GM18951 (cell line): ENCODE data around the gene SPPL2A.
"Not testable (repeated sequence)": the region's sequence is repeated elsewhere in the genome, so short reads cannot be mapped to it uniquely, and the experiment has no call there.

Experiments
- POLR2A ChIP-seq: IDR thresholded peaks from 4 replicates; pipeline ENCODE4 v1.6.1; 2011; ENCODE audit warnings: mild to moderate bottlenecking; ENCODE audit not compliant: insufficient read length, insufficient read depth; ENCODE audit errors: extremely low read depth
- in situ Hi-C: fragments of 300-500 bp; cut with MboI; formaldehyde crosslinking; loops from one replicate; pipeline ENCODE4 v1.12.0; 2022; ENCODE audit warnings: low sequenced_read_pairs, mixed read lengths, inconsistent platforms; ENCODE audit not compliant: unreplicated experiment

SPPL2A gene

DNA sequence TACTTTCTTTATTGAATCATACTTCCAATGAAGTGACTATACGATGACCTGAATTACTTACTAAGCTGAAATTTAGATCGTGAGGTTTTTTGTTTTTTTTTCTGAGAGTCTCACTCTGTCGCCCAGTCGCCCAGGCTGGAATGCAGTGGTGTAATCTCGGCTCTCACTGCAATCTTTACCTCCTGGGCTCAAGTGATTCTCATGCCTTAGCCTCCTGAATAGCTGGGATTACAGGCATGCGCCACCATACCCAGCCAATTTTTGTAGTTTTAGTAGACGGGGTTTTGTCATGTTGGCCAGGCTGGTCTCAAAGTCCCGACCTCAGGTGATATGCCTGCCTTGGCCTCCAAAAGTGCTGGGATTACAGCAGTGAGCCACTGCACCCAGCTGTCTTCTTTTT lies 28.7 kb downstream of the SPPL2A start:
- no peak for TF ChIP-seq POLR2A
- in situ Hi-C loops: no loop called here

DNA sequence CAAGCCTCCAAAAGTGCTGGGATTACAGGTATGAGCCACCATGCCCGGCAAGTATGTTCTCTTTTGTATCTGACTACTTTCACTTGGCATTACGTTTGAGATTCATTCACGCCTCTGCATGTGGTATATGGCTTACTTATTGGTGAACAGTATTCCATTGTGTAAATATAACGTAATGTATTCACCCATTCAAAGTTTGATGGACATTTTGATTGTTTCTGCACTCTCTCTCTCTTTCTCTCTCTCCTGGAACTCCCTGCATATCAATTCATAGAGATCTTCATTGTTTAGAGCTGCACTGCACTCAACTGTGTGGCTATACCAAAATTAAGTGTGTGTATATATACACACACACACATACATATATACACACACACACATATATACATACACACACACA lies 30.4 kb downstream of the SPPL2A start:
- in situ Hi-C loops: no loop called here
- no peak for TF ChIP-seq POLR2A

- TF ChIP-seq POLR2A: no peak
- in situ Hi-C loops: no loop called here
Observed at GRCh38 chr15:50726315-50726714, 39.2 kb downstream of the SPPL2A start.

- no peak for TF ChIP-seq POLR2A
- in situ Hi-C loops: no loop called here
Observed at GRCh38 chr15:50718700-50719125, 46.8 kb downstream of the SPPL2A start.

- in situ Hi-C loops: no loop called here
Observed at GRCh38 chr15:50712018-50712417, 53.5 kb downstream of the SPPL2A start.

DNA sequence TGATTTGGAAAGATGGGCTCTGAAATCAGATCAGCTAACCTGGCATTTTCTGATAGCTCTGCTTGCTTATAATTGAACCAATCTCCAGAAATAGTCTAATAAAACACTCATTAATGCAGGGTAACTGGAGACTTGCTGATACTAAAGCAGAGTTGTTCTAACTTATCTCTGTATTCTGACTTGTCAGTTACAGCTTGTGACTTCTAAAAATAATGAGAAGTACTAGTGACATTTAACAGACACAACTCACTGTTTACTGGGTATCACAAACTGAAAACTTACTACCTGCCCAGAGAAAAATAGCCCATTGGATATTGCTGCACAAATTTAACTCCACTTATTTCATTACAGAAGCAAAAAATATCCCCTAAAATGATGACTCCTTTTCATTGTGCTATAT lies 54.9 kb downstream of the SPPL2A start:
- TF ChIP-seq POLR2A: no peak
- in situ Hi-C loops: no loop called here

More at GRCh38 chr15:50712018-50712417, 53.5 kb downstream of the SPPL2A start:
- no peak for TF ChIP-seq POLR2A

DNA sequence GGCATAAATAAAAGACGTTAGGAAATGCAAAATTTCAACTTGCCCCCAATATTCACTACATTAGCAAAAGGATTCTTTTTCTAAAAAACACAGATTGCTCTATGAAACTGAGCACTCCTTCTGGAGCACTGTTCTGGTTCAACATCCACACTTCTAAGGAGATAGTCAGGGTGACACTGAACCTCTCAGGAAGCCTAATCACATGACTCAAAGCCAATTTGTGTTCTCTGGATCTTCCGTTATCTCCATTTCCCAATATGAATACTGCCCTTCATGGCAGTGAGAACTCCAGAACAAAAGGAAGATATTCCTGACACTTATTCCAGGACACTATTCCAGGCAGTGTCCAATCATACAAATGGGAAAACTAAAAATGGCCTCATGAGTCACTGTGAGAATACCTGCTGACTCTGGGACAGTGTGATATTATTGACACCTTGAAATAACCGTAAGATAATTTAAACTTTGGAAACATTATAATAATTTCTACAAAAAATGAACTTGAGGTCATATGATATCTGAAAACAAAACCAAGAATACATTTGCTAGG lies 57.6 kb downstream of the SPPL2A start:
- TF ChIP-seq POLR2A: no peak
- in situ Hi-C loops: no loop called here

DNA sequence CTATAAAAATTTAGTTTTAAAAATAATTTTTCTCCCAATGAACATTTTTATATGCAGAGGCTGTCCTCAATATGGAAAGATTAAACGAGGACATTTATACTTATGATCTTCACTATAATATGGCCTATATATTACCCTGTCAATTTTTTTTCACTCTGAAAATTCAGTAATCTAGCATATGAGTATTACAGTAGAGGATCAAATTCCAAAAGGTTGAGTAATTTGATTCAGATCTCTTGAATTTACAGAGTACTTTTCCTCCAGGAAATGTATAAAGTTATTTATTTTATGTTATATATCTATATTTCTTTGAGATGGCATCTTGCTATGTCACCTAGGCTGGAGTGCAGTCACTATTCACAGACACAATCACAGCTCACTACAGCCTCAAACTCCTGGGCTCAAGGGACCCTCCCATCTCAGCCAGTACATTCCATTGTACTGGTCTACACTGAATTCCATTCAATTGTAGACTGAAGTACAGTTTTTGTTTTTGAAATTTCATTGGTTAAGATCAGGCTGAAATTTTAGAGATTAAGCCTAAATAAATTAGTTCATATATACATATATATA lies 62.7 kb downstream of the SPPL2A start:
- TF ChIP-seq POLR2A: no peak

DNA sequence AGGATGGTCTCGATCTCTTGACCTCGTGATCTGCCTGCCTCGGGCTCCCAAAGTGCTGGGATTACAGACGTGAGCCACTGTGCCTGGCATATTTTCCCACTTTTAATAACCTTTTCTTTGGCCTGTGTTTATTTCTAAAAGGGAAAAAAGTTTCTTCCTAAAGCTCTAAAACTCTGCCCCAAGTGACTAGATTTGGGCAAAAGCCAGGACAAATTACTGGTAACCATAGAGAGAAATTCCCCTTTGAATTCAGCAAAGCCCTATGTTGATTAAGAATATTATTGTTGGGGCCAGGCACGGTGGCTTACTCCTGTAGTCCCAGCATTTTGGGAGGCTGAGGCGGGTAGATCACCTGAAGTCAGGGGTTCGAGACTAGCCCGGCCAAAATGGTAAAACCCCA lies 67.4 kb downstream of the SPPL2A start:
- in situ Hi-C loops: no loop called here
- TF ChIP-seq POLR2A: no peak

More for the DNA sequence above, 62.7 kb downstream of the SPPL2A start:
- in situ Hi-C loops: no loop called here

DNA sequence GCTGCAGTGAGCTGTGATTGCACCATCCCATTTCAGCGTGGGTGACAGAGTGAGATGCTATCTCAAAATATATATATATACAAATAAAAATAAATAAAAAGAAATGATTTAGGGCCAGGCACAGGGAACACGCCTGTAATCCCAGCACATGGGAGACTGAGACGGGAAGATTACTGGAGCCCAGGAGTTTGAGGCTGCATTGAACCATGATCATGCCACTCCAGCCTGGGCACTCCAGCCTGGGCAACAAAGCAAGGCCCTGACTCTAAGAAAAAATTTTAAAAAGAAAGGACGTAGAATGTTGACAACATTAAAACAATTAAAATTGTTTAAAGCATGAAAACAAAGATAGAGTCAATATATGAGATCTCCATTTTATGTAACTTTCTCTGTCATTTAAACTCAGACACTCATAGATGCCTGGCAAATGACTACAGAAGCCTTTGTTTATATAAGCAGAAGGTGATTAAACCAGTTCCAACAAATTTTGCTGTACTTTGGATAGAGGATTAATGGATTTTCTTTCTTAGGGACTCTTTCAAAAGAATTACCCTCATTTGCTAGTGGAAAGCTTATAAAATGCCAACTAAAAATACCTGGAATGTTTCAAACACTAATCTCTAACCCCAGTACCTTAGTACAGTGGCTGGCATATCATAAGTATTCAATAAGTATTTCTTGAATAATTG lies 68.3 kb downstream of the SPPL2A start:
- TF ChIP-seq POLR2A: no peak
- in situ Hi-C loops: no loop called here

- in situ Hi-C loops: not testable (repeated sequence)
Observed at GRCh38 chr15:50694634-50695165, 70.8 kb downstream of the SPPL2A start.

GRCh38 chr15:50687302-50687902 lies 78.1 kb downstream of the SPPL2A start:
- in situ Hi-C loops: loop anchor here (10.0 kb wide), 1 partner anchor 217 kb away; the partner anchor contains the start of gene AP4E1
- no peak for TF ChIP-seq POLR2A

DNA sequence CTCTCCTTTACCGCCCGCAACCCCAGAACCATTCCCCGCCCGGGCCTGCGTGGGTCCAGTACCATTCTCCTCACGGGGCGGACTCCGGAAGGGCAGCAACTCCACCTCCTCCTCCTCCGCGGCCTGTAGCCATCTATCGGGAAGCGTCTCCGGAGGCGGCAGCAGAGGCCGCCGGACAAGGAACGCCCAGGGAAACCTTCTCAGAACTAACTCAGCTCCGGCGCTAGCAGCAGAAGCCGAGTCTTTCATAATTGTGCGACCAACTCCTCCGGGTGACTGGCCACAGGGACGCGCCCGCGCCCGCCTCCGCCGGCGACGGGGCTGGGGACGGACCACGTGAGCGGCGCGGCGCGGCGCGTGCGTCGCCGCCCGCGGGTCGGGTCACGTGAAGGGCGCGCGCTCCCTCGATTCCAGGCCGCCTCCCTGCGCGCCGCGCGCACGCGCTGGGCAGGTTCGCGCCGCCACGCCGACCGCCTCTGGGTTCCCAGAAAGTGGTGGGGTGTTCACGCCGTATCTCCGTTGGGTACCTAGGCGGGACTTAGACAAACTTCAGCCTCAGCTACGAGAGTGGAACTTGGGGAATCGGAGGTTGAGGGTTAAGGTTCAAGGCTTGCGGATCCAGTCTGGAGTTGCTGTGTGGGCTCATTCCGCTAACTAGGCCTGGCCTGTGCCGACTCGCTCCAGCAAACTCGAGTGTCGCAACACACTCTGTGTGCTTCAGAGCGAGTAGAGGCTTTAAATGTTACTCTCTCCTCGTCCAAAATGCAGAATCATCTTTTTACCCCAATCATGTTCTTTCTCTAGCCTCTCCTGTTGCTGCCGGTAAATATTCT lies 78.8 kb downstream of the SPPL2A start, which contains the start of gene TRPM7:
Gene TRPM7 (minus strand): TSS at position 329 of the 833 bp plus-strand sequence. CDS start 264 bp downstream, at position 65.
- in situ Hi-C loops: loop anchor here (10.0 kb wide), 1 partner anchor 218 kb away; the partner anchor contains the start of gene AP4E1
- TF ChIP-seq POLR2A: peak; percentile 96

DNA sequence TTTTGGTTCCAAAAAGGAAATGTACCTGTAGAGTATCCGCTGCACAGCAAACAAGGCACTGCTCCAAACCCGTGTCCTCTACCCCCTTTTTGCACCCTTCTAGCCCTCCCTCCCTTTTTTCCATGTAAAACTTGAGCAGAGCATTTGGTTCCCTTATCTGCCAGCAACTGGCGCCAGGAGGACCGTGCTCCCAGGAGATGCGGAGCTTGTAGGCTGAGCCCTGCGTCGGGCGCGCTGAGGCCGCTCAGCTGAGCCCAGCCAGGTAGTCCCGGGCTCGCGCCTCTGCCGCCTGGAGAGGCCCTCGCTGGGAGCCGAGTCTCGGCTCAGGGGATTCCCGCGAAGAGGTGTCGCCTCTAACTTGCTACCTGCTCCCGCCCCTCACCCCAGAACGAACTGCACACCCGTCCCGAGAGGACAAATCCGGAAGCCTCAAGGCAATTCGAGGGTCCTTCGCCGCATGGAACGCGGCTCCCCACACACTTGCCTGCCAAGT lies 79.5 kb downstream of the SPPL2A start:
- in situ Hi-C loops: loop anchor here (10.0 kb wide), 1 partner anchor 219 kb away; the partner anchor contains the start of gene AP4E1
- no peak for TF ChIP-seq POLR2A
